Measurements from ENCODE around the gene GMCL2.

Gene GMCL2

DNA sequence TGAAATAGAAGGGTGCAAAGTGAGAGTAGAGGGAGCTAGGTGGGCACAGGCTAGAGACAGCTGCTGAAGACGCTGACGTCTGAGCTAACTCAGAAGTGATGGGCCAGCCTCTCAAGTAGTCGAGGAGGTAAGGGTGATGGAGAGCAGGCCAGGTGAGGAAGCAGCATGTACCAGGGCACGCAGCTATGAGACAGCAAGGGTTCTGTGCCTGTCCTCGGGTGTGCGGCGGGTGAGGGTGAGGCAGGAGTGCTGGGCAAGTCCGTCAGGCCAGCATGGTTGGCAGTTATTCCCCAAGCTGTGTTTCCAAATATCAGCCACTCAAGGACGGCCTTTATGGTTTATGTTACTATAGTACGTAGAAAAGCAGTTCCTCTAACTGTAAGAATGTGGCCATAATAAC lies 50.2 kb downstream of the GMCL2 start:
- no peak for DNase-seq
